GM08714 (cell line): ENCODE data around the gene ABCA12.

Experiments
- H3K4me3 ChIP-seq: fragments of 200-500 bp; sonication (Bioruptor generic); 2 replicates; pipeline ENCODE4 v1.5.1; 2014; ENCODE audit warnings: mild to moderate bottlenecking, low read length, inconsistent platforms
- ZNF274 ChIP-seq: IDR thresholded peaks from 2 replicates; pipeline ENCODE4 v1.6.1; 2012; ENCODE audit warnings: mild to moderate bottlenecking, low read depth, low read length

Gene ABCA12

DNA sequence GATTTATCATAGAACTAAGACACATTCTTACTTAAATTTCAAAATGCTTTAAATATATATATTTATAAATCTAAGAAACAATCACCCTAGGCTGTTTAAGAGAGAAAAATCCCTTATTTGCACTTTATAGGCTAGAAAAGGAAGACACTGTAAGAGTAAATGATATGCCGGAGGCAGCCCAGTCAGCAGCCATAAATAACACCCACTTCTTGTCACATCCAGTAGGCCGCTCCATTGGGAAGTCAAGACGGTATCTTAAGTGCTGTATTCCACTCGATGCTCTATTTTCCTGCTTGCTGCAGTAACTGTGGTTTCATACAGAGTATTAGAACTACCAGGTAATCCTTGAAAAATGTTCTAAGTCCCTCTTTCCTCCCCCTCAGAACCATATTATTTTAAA is 57.9 kb downstream of the ABCA12 start:
- TF ChIP-seq ZNF274, result no peak

GRCh38 chr2:215071676-215072075 is 66.8 kb downstream of the ABCA12 start:
- no peak for TF ChIP-seq ZNF274
- no peak overlapping the region for H3K4me3 ChIP-seq

More for the DNA sequence above, 57.9 kb downstream of the ABCA12 start:
- no peak overlapping the region for H3K4me3 ChIP-seq

DNA sequence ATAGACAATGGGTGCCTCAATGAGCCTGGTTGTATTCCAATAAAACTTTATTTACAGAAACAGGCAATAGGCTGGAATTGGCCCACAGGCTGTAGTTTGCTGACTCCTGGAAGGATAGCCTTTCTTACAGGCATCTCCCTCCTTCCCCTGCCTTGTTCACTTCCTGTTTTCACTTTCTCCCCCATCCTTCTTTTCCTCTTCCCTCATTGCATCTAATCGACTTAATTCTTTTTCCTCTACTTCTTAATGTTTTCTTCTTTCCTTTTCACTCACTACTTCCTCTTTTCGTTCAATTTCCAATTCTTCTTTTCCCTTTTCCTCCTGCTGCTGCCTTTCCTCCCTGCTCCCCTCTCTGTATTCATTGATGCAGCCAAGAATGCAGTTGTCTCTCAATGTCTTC is 70.0 kb downstream of the ABCA12 start:
- no peak for TF ChIP-seq ZNF274
- no peak overlapping the region for H3K4me3 ChIP-seq

DNA sequence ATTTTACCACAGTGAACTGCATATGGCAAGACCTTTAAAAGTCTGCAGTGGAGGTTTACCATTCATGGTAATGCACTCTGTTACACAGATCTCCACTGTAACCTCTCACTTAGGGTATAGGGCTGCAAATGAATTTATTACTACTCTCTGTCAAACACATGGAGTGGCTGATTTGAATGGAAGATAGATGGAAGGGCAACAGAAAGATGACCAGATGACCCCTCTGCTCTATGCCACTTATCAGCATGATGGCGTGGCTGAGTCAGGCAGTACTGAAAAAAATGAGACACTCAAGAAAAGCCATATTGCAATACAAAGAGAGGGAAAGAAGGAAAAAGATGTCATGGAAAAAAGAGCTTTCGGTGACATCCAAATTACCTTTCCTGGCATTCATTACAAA is 72.3 kb downstream of the ABCA12 start:
- H3K4me3 ChIP-seq, result no peak overlapping the region
- no peak for TF ChIP-seq ZNF274

- H3K4me3 ChIP-seq, result no peak overlapping the region
- TF ChIP-seq ZNF274, result no peak
Measured at GRCh38 chr2:215063526-215063925, 74.9 kb downstream of the ABCA12 start.

DNA sequence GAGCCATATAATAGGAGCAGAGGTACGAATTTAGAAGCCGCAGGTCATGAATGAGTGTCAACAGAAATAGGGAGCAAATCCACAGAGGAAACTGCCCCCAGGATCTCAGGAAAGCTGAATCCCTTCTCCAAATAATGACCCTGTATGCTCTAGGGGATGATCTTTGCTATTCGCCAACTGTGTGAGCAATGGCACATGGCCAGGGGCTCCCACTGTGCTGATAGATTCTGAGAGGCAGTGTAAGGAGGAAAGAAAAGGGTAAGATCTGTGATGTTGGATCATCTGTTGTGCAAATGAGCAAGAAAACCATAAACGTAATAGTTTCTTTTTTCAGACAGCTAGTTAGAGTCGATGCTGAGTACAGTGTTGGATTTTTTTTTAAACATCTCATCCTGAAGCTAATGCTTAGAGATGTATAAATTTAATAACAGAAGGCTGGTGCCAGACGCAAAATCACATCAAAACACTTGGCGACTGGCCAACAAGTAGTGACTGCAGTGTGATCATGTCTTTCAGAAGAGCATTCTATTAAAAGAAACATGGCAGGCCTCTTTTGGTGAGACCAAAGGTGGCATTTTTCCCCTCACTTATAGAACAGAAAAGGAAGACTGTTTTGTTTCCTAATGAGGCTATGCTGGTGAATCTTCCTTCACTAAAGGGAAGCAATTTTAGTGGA is 77.4 kb downstream of the ABCA12 start:
- no peak for TF ChIP-seq ZNF274
- H3K4me3 ChIP-seq, result no peak overlapping the region

GRCh38 chr2:215059724-215060123 is 78.7 kb downstream of the ABCA12 start:
- no peak for TF ChIP-seq ZNF274
- no peak overlapping the region for H3K4me3 ChIP-seq

DNA sequence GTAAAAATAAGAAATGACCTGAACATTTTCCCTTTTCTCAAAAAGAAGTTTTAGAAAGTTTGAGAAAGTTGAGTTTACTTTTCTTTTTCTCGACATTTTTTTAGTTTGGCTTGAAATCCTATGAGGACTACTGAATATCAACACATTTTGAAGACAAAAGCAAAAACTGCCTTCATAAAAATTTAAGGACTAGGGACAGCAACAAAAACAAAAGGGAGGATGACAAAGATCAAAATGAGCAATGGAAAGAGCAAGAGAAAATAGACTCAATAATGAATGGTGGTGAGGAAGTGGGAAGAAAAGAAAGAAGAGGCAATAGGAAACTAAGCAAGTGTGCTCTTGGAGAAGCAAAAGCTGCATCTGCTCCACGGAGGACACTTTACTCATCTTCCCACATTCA is 82.5 kb downstream of the ABCA12 start:
- TF ChIP-seq ZNF274, result no peak
- H3K4me3 ChIP-seq, result no peak overlapping the region

DNA sequence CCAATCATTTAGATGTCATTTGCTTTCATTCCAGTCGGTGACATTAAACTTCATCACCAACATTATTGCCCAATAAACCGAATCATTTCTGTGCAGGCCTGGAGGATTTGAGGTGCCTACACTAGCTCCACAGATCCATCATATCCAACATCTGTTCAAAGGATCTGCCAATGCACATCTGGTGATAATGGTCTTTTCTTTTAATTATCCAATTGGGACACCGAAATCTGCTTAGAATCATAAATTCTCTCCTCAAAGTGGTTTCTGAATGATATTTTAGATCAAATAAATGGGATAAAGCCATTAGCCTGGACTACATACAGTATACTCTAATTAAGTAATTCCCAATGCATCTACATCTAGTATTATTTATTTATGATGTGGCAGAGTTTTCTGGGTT is 85.6 kb downstream of the ABCA12 start:
- no peak overlapping the region for H3K4me3 ChIP-seq
- no peak for TF ChIP-seq ZNF274

DNA sequence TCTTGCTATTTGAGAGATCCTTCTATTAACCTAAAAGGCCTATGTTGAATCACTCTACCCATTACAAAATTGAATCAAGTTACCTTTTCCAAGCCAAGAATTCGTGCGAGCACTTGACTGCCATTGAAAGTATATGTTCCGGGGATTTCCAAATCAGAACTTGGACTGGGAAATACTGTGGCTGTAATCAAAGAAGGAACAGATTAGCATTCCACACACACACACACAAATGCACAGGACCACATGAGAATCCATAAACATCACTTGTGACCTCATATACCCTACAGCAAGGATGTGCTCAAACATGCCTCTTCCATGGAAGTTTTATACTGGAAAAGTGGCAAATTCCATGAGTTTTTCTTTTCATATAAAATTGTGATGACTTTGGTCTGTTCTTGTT is 86.0 kb downstream of the ABCA12 start:
- no peak for TF ChIP-seq ZNF274
- no peak overlapping the region for H3K4me3 ChIP-seq

- H3K4me3 ChIP-seq, result no peak overlapping the region
- TF ChIP-seq ZNF274, result no peak
Measured at GRCh38 chr2:215049341-215049740, 89.1 kb downstream of the ABCA12 start.

DNA sequence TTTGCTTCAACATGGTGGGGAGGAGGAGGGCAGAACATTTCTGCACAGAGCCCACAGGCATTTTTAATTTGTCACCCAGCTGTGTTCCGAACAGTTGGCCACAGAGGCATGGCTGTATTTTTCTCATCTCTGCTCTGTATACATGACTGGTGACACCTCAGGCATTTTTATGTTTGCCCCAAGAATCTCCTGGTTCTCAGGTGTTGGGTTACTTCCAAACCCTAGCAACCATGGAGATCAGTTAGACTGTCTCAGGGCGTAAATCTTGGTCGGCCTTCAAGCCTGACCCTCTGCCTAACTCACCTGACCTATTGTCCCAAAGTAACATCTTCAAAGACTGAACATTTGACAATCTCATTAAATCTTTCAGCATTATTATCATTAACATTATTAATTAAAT is 100.0 kb downstream of the ABCA12 start:
- no peak overlapping the region for H3K4me3 ChIP-seq
- TF ChIP-seq ZNF274, result no peak

DNA sequence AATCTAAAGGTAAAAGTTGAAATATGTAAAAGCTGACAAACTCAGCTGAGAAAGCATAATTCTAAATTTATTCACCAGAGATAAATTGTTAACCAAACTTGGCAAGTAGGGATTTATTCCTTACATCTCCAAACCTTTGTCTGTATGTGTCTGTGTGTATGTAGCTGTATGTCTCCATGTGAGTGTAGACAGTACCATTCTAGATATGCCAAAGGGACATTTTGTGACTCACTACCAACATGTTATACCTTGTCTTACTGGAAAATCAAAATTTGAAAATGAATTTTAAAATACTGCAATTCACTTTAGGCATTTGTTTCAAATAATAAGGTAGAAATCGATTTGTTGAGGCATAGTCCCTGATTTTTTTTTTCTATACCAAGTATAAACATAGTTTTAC is 102.1 kb downstream of the ABCA12 start:
- TF ChIP-seq ZNF274, result no peak
- no peak overlapping the region for H3K4me3 ChIP-seq

- TF ChIP-seq ZNF274, result no peak
- H3K4me3 ChIP-seq, result no peak overlapping the region
Measured at GRCh38 chr2:215034154-215034553, 104.3 kb downstream of the ABCA12 start.

GRCh38 chr2:215032153-215032552 is 106.3 kb downstream of the ABCA12 start:
- no peak for TF ChIP-seq ZNF274
- H3K4me3 ChIP-seq, result no peak overlapping the region

DNA sequence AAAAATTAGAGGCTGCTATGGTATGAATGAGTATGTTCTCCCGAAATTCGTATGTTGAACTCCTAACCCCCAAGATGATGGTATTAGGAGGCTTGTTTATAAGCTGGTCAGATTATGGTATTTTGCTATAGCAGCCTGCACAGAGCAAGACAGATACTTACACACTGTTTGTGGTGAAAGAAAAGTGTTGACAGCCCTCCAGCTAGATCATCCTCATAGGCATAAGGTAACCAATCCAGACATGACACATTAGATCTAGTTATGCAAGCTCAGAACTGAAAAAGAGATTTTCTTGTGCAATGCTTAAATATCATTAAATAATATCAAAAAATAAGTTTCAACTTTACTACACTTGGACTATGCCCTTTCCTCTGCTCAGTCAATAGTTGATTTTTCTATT is 107.1 kb downstream of the ABCA12 start:
- no peak for TF ChIP-seq ZNF274
- no peak overlapping the region for H3K4me3 ChIP-seq
